SU-DHL-6 (cell line): ENCODE measurements around the gene CDK19.
"Not testable (repeated sequence)": the region's sequence is repeated elsewhere in the genome, so short reads cannot be mapped to it uniquely, and the experiment has no call there.

ENCODE experiments used
- H2AFZ ChIP-seq: fragments of 200-600 bp; sonication (generic); 2 replicates; pipeline ENCODE4 v1.6.1; 2014; ENCODE audit warnings: low read depth, mild to moderate bottlenecking, moderate library complexity, mixed read lengths, antibody characterized with exemption, low read length; ENCODE audit not compliant: severe bottlenecking
- H3F3A ChIP-seq: fragments of 200-600 bp; shearing (Covaris generic); 2 replicates; pipeline ENCODE4 v1.6.0; 2016; ENCODE audit warnings: antibody characterized with exemption, mild to moderate bottlenecking; ENCODE audit not compliant: insufficient read depth
- H3K27ac ChIP-seq: fragments of 200-600 bp; sonication (generic); 2 replicates; pipeline ENCODE4 v1.5.1; 2016; ENCODE audit warnings: low read depth, mild to moderate bottlenecking, low read length, moderate library complexity, mixed read lengths
- H3K27me3 ChIP-seq: fragments of 200-600 bp; sonication (generic), shearing (Covaris generic); 2 replicates; pipeline ENCODE4 v1.6.0; 2014; ENCODE audit warnings: mild to moderate bottlenecking, low read length
- H3K36me3 ChIP-seq: fragments of 200-600 bp; sonication (generic); 2 replicates; pipeline ENCODE4 v1.6.1; 2014; ENCODE audit warnings: mild to moderate bottlenecking, low read length, mixed read lengths
- H3K4me2 ChIP-seq: fragments of 300-600, 200-600 bp; shearing (Covaris generic), sonication (generic); 2 replicates; pipeline ENCODE4 v1.6.0; 2014; ENCODE audit warnings: low read length, low read depth, mild to moderate bottlenecking; ENCODE audit not compliant: poor library complexity, severe bottlenecking
- H3K4me3 ChIP-seq: fragments of 200-600 bp; sonication (generic); 2 replicates; pipeline ENCODE4 v1.5.1; 2014; ENCODE audit warnings: antibody characterized with exemption, low read length, mild to moderate bottlenecking, mixed read lengths; ENCODE audit not compliant: insufficient read depth, poor library complexity, severe bottlenecking
- H3K79me2 ChIP-seq: fragments of 200-600 bp; sonication (generic); 2 replicates; pipeline ENCODE4 v1.6.1; 2014; ENCODE audit warnings: mild to moderate bottlenecking, low read length, moderate library complexity; ENCODE audit not compliant: insufficient read depth
- H3K9ac ChIP-seq: fragments of 200-600 bp; sonication (generic); 2 replicates; pipeline ENCODE4 v1.7.0; 2014; ENCODE audit warnings: mild to moderate bottlenecking, low read length
- H3K9me2 ChIP-seq: fragments of 200-600 bp; sonication (generic); replicated peaks from 2 replicates; pipeline ENCODE4 v1.6.1; 2014; ENCODE audit warnings: low read length; ENCODE audit not compliant: insufficient read depth
- H3K9me3 ChIP-seq: fragments of 200-600 bp; sonication (generic); 2 replicates; pipeline ENCODE4 v1.6.1; 2014; ENCODE audit warnings: low read length, mixed read lengths; ENCODE audit not compliant: insufficient read depth
- H4K20me1 ChIP-seq: fragments of 200-600 bp; sonication (generic); 2 replicates; pipeline ENCODE4 v1.6.1; 2014; ENCODE audit warnings: low read depth, mild to moderate bottlenecking, antibody characterized with exemption, low read length, moderate library complexity, mixed read lengths
- CTCF ChIP-seq: fragments of 200-600 bp; sonication (generic); IDR thresholded peaks from one replicate; pipeline ENCODE4 v1.5.1; 2017; ENCODE audit warnings: antibody characterized with exemption, mild to moderate bottlenecking, low read length, moderate library complexity; ENCODE audit not compliant: insufficient read depth, poor library complexity, severe bottlenecking
- EZH2phosphoT487 ChIP-seq: fragments of 200-600 bp; sonication (generic), shearing (Covaris generic); conservative IDR thresholded peaks from 2 replicates; pipeline ENCODE4 v1.6.1; 2018; ENCODE audit warnings: mild to moderate bottlenecking, antibody characterized with exemption, low read length, moderate library complexity, mixed read lengths

The CDK19 gene

GRCh38 chr6:110589865-110590513 is 225.3 kb downstream of the CDK19 start:
- Histone ChIP-seq H4K20me1 (no peaks in the 10 kb centered on the region), H3K9me2 (no peaks in the 10 kb centered on the region), H3F3A (no peaks in the 10 kb centered on the region), H3K9ac (no peak overlapping the region), H3K36me3 (no peaks in the 10 kb centered on the region), H2AFZ (no peak overlapping the region), H3K27ac (no peak overlapping the region), H3K4me2 (no peak overlapping the region), H3K4me3 (no peak overlapping the region), H3K27me3 (no peaks in the 10 kb centered on the region), H3K9me3 (no peaks in the 10 kb centered on the region), H3K79me2 (no peaks in the 10 kb centered on the region)
- TF ChIP-seq CTCF (no peak), EZH2phosphoT487 (no peak)

GRCh38 chr6:110587328-110587727 is 227.9 kb downstream of the CDK19 start:
- Histone ChIP-seq H3K4me2 (no peak overlapping the region), H3K79me2 (no peaks in the 10 kb centered on the region), H3K27ac (no peak overlapping the region), H3K4me3 (no peak overlapping the region), H3K9me2 (no peaks in the 10 kb centered on the region), H3K36me3 (no peaks in the 10 kb centered on the region), H4K20me1 (no peaks in the 10 kb centered on the region), H2AFZ (no peak overlapping the region), H3K27me3 (no peaks in the 10 kb centered on the region), H3K9ac (no peak overlapping the region), H3K9me3 (no peaks in the 10 kb centered on the region), H3F3A (no peaks in the 10 kb centered on the region)
- no peak for TF ChIP-seq CTCF
- no peak for TF ChIP-seq EZH2phosphoT487

- Histone ChIP-seq H3K79me2 (no peaks in the 10 kb centered on the region), H3K9ac (no peak overlapping the region), H3K4me2 (no peak overlapping the region), H3K27me3 (no peaks in the 10 kb centered on the region), H3K9me2 (no peaks in the 10 kb centered on the region), H3K27ac (no peak overlapping the region), H2AFZ (no peak overlapping the region), H4K20me1 (no peaks in the 10 kb centered on the region), H3K36me3 (no peaks in the 10 kb centered on the region), H3K4me3 (no peak overlapping the region), H3F3A (no peaks in the 10 kb centered on the region), H3K9me3 (no peaks in the 10 kb centered on the region)
- TF ChIP-seq CTCF = no peak
These were observed 233.6 kb downstream of the CDK19 start for GRCh38 chr6:110581679-110582078.

- not testable (repeated sequence) for H3K4me3 ChIP-seq, H3K27ac ChIP-seq, H3K79me2 ChIP-seq, H2AFZ ChIP-seq, H3K36me3 ChIP-seq, H3K27me3 ChIP-seq, H3K4me2 ChIP-seq, H3K9me2 ChIP-seq, H3K9me3 ChIP-seq, H3K9ac ChIP-seq, H3F3A ChIP-seq, H4K20me1 ChIP-seq
These were observed 237.6 kb downstream of the CDK19 start for GRCh38 chr6:110577596-110578167.
